OCI-M1 (cell line): ENCODE results near the gene SPRR2A.
"Not testable (repeated sequence)": the region's sequence is repeated elsewhere in the genome, so short reads cannot be mapped to it uniquely, and the experiment has no call there.

Experiments
- DNase-seq: peaks from one replicate; lab custom pipeline; 2025; lab: John Stamatoyannopoulos, UW

Gene SPRR2A

GRCh38 chr1:153025797-153026196, 31.5 kb downstream of the SPRR2A start:
- DNase-seq, result no peak

- no peak for DNase-seq
Observed at GRCh38 chr1:153024413-153024812, 32.9 kb downstream of the SPRR2A start.

- DNase-seq, result no peak
Observed at GRCh38 chr1:153023109-153023508, 34.2 kb downstream of the SPRR2A start.

- peak; percentile 71 for DNase-seq
Observed at GRCh38 chr1:153022340-153022739, 35.0 kb downstream of the SPRR2A start.

GRCh38 chr1:153021829-153022228, 35.5 kb downstream of the SPRR2A start:
- DNase-seq, result not testable (repeated sequence)

- DNase-seq, result not testable (repeated sequence)
Observed at GRCh38 chr1:153011235-153011758, 46.0 kb downstream of the SPRR2A start.
